ENCODE results near the gene GRIK4. TPM values are rescaled to one million over a fixed set of nuclear protein-coding genes. Genes with fewer than 3 reads are reported as not detected.
"Not testable (repeated sequence)": the region's sequence is repeated elsewhere in the genome, so short reads cannot be mapped to it uniquely, and the experiment has no call there.

The GRIK4 gene
- total RNA-seq, 1 experiment from 2014 or later: not detected

GRCh38 chr11:120784566-120785251, 273.2 kb downstream of the GRIK4 start:
- Histone ChIP-seq H2AFZ (ENCODE audit: low read length) (no peak overlapping the region), H3K27ac (ENCODE audit: low read length) (no peak overlapping the region), H3K4me3 (ENCODE audit: low read length) (no peak overlapping the region), H3K27me3 (ENCODE audit: low read length) (peaks cover 59% of the 10 kb centered on the region), H4K20me1 (ENCODE audit: low read length) (no peaks in the 10 kb centered on the region), H3K9ac (ENCODE audit: low read length) (no peak overlapping the region), H3K79me2 (ENCODE audit: low read length) (no peaks in the 10 kb centered on the region), H3K9me2 (replicated peaks; ENCODE audit: low read length) (no peaks in the 10 kb centered on the region), H3K4me1 (ENCODE audit: insufficient read depth, low read length) (peaks cover 12% of the 10 kb centered on the region; the same call in 1 of the 2 replicates), H3F3A (ENCODE audit: low read length, unreplicated experiment) (no peaks in the 10 kb centered on the region), H3K9me3 (ENCODE audit: low read length) (no peaks in the 10 kb centered on the region), H3K4me2 (ENCODE audit: low read length) (no peak overlapping the region), H3K36me3 (ENCODE audit: low read depth, low read length) (no peaks in the 10 kb centered on the region)
- no peak for ATAC-seq
- ChIA-PET CTCF (no interaction called here), POLR2A (ENCODE audit: unreplicated experiment) (no interaction called here)
- BruUV-seq (replicated peaks): no TSS peak
- intact Hi-C loops (cut with micrococcal nuclease): no loop called here
- DNase-seq: no peak
- no peak for TF ChIP-seq EZH2phosphoT487 (IDR thresholded peaks at IDR 0.05; ENCODE audit: borderline replicate concordance, low read length)
- no peak for TF ChIP-seq CTCF (conservative IDR thresholded peaks at IDR 0.05; ENCODE audit: low read depth, low read length)
- TF ChIP-seq EZH2 (IDR thresholded peaks at IDR 0.05; ENCODE audit: low read length, unreplicated experiment): no peak

- ChIA-PET POLR2A (ENCODE audit: unreplicated experiment) (no interaction called here), CTCF (no interaction called here)
- Histone ChIP-seq H3K4me1 (ENCODE audit: insufficient read depth, low read length) (peaks cover 3% of the 10 kb centered on the region; the same call in 1 of the 2 replicates), H3K9me3 (ENCODE audit: low read length) (no peaks in the 10 kb centered on the region), H3K36me3 (ENCODE audit: low read depth, low read length) (no peaks in the 10 kb centered on the region), H3K9ac (ENCODE audit: low read length) (no peak overlapping the region), H3F3A (ENCODE audit: low read length, unreplicated experiment) (no peaks in the 10 kb centered on the region), H3K4me2 (ENCODE audit: low read length) (no peak overlapping the region), H4K20me1 (ENCODE audit: low read length) (no peaks in the 10 kb centered on the region), H3K9me2 (replicated peaks; ENCODE audit: low read length) (no peaks in the 10 kb centered on the region), H3K27ac (ENCODE audit: low read length) (no peak overlapping the region), H3K79me2 (ENCODE audit: low read length) (no peaks in the 10 kb centered on the region), H2AFZ (ENCODE audit: low read length) (no peak overlapping the region), H3K4me3 (ENCODE audit: low read length) (no peak overlapping the region), H3K27me3 (ENCODE audit: low read length) (peaks cover 68% of the 10 kb centered on the region)
- TF ChIP-seq CTCF (conservative IDR thresholded peaks at IDR 0.05; ENCODE audit: low read depth, low read length): no peak
- TF ChIP-seq EZH2phosphoT487 (IDR thresholded peaks at IDR 0.05; ENCODE audit: borderline replicate concordance, low read length): no peak
- TF ChIP-seq EZH2 (IDR thresholded peaks at IDR 0.05; ENCODE audit: low read length, unreplicated experiment): no peak
- ATAC-seq (no peak), DNase-seq (no peak)
- intact Hi-C loops (cut with micrococcal nuclease): no loop called here
- no TSS peak for BruUV-seq (replicated peaks)
These were observed 274.0 kb downstream of the GRIK4 start for GRCh38 chr11:120785576-120785975.

GRCh38 chr11:120786206-120786735, 274.7 kb downstream of the GRIK4 start:
- Histone ChIP-seq H4K20me1 (ENCODE audit: low read length) (no peaks in the 10 kb centered on the region), H3K9ac (ENCODE audit: low read length) (no peak overlapping the region), H3K27ac (ENCODE audit: low read length) (no peak overlapping the region), H3K4me1 (ENCODE audit: insufficient read depth, low read length) (no peaks in the 10 kb centered on the region), H3K9me3 (ENCODE audit: low read length) (no peaks in the 10 kb centered on the region), H3K9me2 (replicated peaks; ENCODE audit: low read length) (no peaks in the 10 kb centered on the region), H3K4me3 (ENCODE audit: low read length) (no peak overlapping the region), H3K79me2 (ENCODE audit: low read length) (no peaks in the 10 kb centered on the region), H3K27me3 (ENCODE audit: low read length) (peaks cover 75% of the 10 kb centered on the region), H3K4me2 (ENCODE audit: low read length) (no peak overlapping the region), H2AFZ (ENCODE audit: low read length) (no peak overlapping the region), H3K36me3 (ENCODE audit: low read depth, low read length) (no peaks in the 10 kb centered on the region), H3F3A (ENCODE audit: low read length, unreplicated experiment) (no peaks in the 10 kb centered on the region)
- TF ChIP-seq EZH2 (IDR thresholded peaks at IDR 0.05; ENCODE audit: low read length, unreplicated experiment): no peak
- no peak for TF ChIP-seq EZH2phosphoT487 (IDR thresholded peaks at IDR 0.05; ENCODE audit: borderline replicate concordance, low read length)
- no peak for TF ChIP-seq CTCF (conservative IDR thresholded peaks at IDR 0.05; ENCODE audit: low read depth, low read length)
- CTCF ChIA-PET: no interaction called here
- POLR2A ChIA-PET (ENCODE audit: unreplicated experiment): no interaction called here
- intact Hi-C loops (cut with micrococcal nuclease): no loop called here
- DNase-seq (no peak), ATAC-seq (no peak)
- no TSS peak for BruUV-seq (replicated peaks)

- H3K9ac ChIP-seq (ENCODE audit: low read length); POLR2A ChIA-PET (ENCODE audit: unreplicated experiment); H3F3A ChIP-seq (ENCODE audit: low read length, unreplicated experiment); H3K4me3 ChIP-seq (ENCODE audit: low read length); H3K9me2 ChIP-seq (replicated peaks; ENCODE audit: low read length); H3K4me2 ChIP-seq (ENCODE audit: low read length); ATAC-seq; H3K36me3 ChIP-seq (ENCODE audit: low read depth, low read length); H4K20me1 ChIP-seq (ENCODE audit: low read length); CTCF ChIA-PET; H3K4me1 ChIP-seq (ENCODE audit: insufficient read depth, low read length); H2AFZ ChIP-seq (ENCODE audit: low read length); H3K27ac ChIP-seq (ENCODE audit: low read length); H3K79me2 ChIP-seq (ENCODE audit: low read length); H3K9me3 ChIP-seq (ENCODE audit: low read length); intact Hi-C loops (cut with micrococcal nuclease); BruUV-seq (replicated peaks); DNase-seq: not testable (repeated sequence)
- peaks cover 84% of the 10 kb centered on the region for H3K27me3 ChIP-seq (ENCODE audit: low read length)
These were observed 275.7 kb downstream of the GRIK4 start for GRCh38 chr11:120787224-120787623.

Measured in PC-3 (cell line).